SK-N-MC (cell line): Measurements from ENCODE around the gene ZNF362.

Experiments
- EZH2 ChIP-seq: fragments of 200-600 bp; sonication (generic); IDR thresholded peaks from one replicate; pipeline ENCODE4 v1.6.1; 2017; ENCODE audit warnings: antibody characterized with exemption
- POLR2AphosphoS5 ChIP-seq: IDR thresholded peaks from 2 replicates; pipeline ENCODE4 v1.6.1; 2012; ENCODE audit warnings: mild to moderate bottlenecking, low read depth, low read length, borderline replicate concordance

DNA sequence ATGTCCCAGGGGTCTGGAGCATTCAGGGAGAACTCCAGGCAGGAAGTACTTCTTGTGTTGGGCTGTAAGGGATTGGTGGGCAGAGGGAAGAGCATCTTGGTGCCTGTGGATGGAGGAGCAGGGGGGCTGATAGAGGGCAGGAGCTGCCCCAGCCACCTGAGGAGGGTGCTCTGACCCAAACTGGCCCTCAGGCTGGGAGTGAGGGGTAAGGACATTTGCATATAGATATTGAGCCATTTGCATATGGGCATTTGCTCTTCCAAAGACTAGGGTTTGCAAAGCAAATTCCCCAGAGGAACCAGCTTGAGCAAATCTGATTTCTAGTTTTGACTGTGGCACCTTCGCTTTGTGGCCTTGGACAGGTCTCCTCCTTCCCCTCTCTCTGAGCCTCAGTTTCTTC is 18.2 kb downstream of the ZNF362 start:
- TF ChIP-seq EZH2 (no peak), POLR2AphosphoS5 (no peak)
